ENCODE results near the gene TM9SF1.

DNA sequence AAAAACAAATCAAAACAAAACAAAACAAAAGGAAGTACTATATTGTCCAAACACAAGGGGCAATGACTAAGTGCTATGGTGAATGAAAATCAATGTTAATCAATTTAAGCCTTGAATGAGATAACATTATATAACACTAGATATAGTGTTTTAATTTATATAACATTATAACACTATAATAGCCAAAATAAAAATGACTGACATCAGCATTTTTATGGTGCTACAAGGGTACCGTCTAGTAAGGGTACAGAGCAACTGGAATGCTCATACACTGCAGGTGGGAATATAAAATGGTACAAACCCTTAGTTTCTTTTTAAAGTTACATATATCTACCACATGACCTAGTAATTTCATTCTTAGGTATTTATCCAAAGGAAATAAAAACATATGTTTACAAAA lies 31.2 kb upstream of the TM9SF1 start:
- TF ChIP-seq, protein P1, sequence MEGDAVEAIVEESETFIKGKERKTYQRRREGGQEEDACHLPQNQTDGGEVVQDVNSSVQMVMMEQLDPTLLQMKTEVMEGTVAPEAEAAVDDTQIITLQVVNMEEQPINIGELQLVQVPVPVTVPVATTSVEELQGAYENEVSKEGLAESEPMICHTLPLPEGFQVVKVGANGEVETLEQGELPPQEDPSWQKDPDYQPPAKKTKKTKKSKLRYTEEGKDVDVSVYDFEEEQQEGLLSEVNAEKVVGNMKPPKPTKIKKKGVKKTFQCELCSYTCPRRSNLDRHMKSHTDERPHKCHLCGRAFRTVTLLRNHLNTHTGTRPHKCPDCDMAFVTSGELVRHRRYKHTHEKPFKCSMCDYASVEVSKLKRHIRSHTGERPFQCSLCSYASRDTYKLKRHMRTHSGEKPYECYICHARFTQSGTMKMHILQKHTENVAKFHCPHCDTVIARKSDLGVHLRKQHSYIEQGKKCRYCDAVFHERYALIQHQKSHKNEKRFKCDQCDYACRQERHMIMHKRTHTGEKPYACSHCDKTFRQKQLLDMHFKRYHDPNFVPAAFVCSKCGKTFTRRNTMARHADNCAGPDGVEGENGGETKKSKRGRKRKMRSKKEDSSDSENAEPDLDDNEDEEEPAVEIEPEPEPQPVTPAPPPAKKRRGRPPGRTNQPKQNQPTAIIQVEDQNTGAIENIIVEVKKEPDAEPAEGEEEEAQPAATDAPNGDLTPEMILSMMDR (conservative IDR thresholded peaks at IDR 0.05 in 1 of 2, IDR thresholded peaks at IDR 0.05 in 1 of 2; ENCODE audit: extremely low read depth in 1 of 2, insufficient read depth in 1 of 2, low read depth in 1 of 2, low read length in 2 of 2): no peak
- TF ChIP-seq EZH2 (IDR thresholded peaks at IDR 0.05; ENCODE audit: borderline replicate concordance, low read length): no peak

All from mammary epithelial cell (primary cell).